GM12865 (cell line): ENCODE results near the gene LYL1.
A peak's percentile ranks its signal among the peaks of the same experiment; 100 is the strongest.

Experiments used
- DNase-seq: peaks from one replicate; pipeline ENCODE4 v3.0.0; 2010; ENCODE audit warnings: low read depth
- H3K4me3 ChIP-seq: 2 replicates; pipeline ENCODE4 v1.5.1; 2011; ENCODE audit warnings: mild to moderate bottlenecking, low read depth, low read length, control low read depth
- TF ChIP-seq, protein P1 (sequence below): IDR thresholded peaks from 2 replicates; pipeline ENCODE4 v1.5.1; 2011; ENCODE audit warnings: low read length, control low read depth, low read depth, inconsistent platforms; ENCODE audit not compliant: insufficient read depth; ENCODE audit errors: missing control alignments

Gene LYL1

DNA sequence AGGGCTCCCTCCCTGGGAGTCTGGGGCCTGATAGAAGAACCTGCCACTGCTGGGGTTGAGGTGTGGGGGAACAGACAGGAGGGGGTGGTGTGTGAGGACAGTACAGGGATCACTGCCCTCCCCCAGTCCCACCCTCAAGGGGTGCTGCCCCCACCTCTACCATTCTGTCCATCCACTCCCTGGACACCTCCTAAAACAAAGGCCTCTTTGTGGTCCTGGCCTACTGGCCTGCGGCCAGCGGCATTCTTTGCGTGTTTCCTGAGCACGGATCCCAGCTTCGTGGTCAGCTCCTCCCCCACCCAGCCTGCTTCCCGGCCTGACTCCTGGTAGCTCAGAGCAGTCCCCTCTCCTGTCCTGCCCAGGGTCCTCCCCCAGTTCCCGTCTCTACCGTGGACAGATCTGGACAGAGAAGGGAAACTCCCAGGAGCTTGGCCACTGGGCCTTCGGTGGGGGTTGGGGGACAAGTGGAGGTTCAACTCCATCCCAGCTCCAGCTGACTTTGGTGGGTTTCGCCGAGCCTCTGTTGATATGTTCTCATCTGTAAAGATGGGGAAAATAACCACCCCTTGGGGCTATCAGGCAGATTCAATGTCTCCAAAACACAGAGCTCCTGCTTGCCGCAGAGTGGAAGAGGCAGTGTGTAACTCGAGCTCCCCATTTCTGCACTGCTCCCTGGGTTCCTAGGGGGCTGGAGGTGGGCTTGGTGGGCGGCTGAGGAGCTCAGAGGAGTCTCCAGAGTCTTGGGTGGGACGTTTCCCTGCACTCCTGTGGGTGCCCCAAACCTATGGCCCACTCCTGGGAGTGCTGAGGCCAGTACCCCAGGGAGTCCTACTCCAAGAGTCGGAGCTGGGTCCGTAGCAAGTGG is 48.7 kb downstream of the LYL1 start:
- no peak overlapping the region for H3K4me3 ChIP-seq
- DNase-seq: no peak
- TF ChIP-seq, protein P1, sequence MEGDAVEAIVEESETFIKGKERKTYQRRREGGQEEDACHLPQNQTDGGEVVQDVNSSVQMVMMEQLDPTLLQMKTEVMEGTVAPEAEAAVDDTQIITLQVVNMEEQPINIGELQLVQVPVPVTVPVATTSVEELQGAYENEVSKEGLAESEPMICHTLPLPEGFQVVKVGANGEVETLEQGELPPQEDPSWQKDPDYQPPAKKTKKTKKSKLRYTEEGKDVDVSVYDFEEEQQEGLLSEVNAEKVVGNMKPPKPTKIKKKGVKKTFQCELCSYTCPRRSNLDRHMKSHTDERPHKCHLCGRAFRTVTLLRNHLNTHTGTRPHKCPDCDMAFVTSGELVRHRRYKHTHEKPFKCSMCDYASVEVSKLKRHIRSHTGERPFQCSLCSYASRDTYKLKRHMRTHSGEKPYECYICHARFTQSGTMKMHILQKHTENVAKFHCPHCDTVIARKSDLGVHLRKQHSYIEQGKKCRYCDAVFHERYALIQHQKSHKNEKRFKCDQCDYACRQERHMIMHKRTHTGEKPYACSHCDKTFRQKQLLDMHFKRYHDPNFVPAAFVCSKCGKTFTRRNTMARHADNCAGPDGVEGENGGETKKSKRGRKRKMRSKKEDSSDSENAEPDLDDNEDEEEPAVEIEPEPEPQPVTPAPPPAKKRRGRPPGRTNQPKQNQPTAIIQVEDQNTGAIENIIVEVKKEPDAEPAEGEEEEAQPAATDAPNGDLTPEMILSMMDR: no peak

GRCh38 chr19:13053238-13053637 is 49.4 kb downstream of the LYL1 start:
- no peak overlapping the region for H3K4me3 ChIP-seq

DNA sequence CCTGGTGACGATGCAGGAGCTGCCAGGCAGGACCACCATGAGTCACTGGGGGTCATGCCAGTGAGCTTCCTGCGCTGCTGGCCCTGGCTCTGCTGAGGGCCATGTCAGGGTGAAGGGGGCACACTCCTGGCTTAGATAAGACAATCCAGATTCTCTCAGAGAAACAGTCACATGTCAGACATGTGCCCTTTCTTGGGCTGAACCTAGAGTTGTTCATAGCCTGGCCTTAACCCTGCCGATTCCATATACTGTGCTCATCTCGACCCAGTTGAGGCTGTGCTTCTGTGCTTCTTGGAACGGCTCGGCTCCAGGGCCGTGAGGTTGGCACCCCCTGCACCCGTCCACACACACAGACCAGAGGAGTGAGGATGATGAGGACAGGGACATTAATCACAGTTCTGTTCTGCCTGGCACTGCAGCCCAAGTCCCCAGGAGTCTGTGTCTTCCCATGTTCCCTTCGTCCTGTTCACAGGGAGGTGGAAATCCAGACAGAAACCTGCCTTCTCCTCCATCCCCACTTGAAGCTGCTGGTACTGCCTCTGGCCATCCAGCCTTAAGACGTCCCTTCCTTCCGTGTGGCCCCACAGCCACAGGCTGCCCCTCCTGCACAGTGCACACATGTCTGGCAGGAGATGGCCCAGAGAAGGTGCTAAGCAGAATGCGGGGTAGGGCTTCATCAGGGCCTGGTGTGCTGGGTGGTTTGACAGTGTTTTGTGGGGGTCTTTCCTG is 50.0 kb downstream of the LYL1 start:
- no peak for DNase-seq
- H3K4me3 ChIP-seq: no peak overlapping the region
- TF ChIP-seq, protein P1: no peak

More at GRCh38 chr19:13053238-13053637, 49.4 kb downstream of the LYL1 start:
- TF ChIP-seq, protein P1: no peak
- DNase-seq: no peak

- TF ChIP-seq, protein P1: no peak
- DNase-seq: peak; percentile 18
- H3K4me3 ChIP-seq: no peak overlapping the region
Observed at GRCh38 chr19:13051557-13052165, 51.0 kb downstream of the LYL1 start.

DNA sequence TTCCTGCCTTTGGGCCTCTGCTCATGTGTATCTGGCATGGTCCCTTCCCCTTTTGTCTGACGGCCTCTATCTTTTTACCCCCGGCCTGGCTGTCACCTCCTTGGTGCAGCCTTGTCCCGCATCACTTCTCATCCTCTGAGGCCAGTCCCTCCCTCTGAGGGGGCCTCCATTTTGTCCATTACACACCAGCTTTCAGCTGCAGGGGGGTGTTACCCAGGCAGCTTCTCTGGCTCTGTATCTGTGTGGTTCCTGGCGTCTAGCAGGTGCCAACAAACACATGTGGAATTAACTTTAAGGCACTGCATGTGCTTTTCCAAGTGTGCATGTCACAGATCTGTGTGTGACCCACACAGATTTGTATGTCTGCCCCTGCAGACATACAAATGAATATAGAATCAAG is 52.4 kb downstream of the LYL1 start:
- no peak for DNase-seq
- TF ChIP-seq, protein P1: no peak
- H3K4me3 ChIP-seq: no peak overlapping the region
